Femur (tissue), 1 donor: ENCODE measurements around the gene LHPP.
A peak's percentile ranks its signal among the peaks of the same experiment; 100 is the strongest.

Source experiments
- DNase-seq: peaks from one replicate; pipeline ENCODE4 v3.0.0-alpha.2; 2017

LHPP gene

GRCh38 chr10:124630551-124630950 lies 168.9 kb downstream of the LHPP start:
- no peak for DNase-seq

- DNase-seq = no peak
These were observed 170.5 kb downstream of the LHPP start for GRCh38 chr10:124632064-124632531.

GRCh38 chr10:124632566-124632965 lies 170.9 kb downstream of the LHPP start:
- DNase-seq = no peak

- DNase-seq = no peak
These were observed 174.8 kb downstream of the LHPP start for GRCh38 chr10:124636271-124636995.

- no peak for DNase-seq
These were observed 175.6 kb downstream of the LHPP start for GRCh38 chr10:124637091-124637700.

- DNase-seq = no peak
These were observed 176.1 kb downstream of the LHPP start for GRCh38 chr10:124637746-124638145.

GRCh38 chr10:124639206-124639605 lies 177.6 kb downstream of the LHPP start:
- no peak for DNase-seq

GRCh38 chr10:124639646-124640045 lies 178.0 kb downstream of the LHPP start:
- DNase-seq = no peak

- no peak for DNase-seq
These were observed 178.4 kb downstream of the LHPP start for GRCh38 chr10:124640056-124640455.

- DNase-seq = no peak
These were observed 179.1 kb downstream of the LHPP start for GRCh38 chr10:124640538-124641231.

GRCh38 chr10:124641282-124642087 lies 179.9 kb downstream of the LHPP start:
- peak; percentile 71 for DNase-seq

- no peak for DNase-seq
These were observed 180.6 kb downstream of the LHPP start for GRCh38 chr10:124642088-124642710.

- no peak for DNase-seq
These were observed 181.8 kb downstream of the LHPP start for GRCh38 chr10:124643330-124644009.

- no peak for DNase-seq
These were observed 182.6 kb downstream of the LHPP start for GRCh38 chr10:124644236-124644635.

GRCh38 chr10:124644771-124645415 lies 183.3 kb downstream of the LHPP start:
- no peak for DNase-seq

GRCh38 chr10:124645467-124646095 lies 184.0 kb downstream of the LHPP start:
- no peak for DNase-seq

- DNase-seq = no peak
These were observed 185.1 kb downstream of the LHPP start for GRCh38 chr10:124646483-124647352.

GRCh38 chr10:124647421-124648130 lies 186.0 kb downstream of the LHPP start:
- peak; percentile 81 for DNase-seq

- no peak for DNase-seq
These were observed 186.5 kb downstream of the LHPP start for GRCh38 chr10:124648131-124648475.
